Neural cell (in vitro differentiated cells): ENCODE data around the gene UGT1A3. TPM values are rescaled to one million over a fixed set of nuclear protein-coding genes. Genes with fewer than 3 reads are reported as not detected.

ENCODE experiments used
- H2AFZ ChIP-seq: fragments of 200-600, 300-800 bp; sonication (generic), shearing (Covaris generic); 2 replicates; pipeline ENCODE4 v1.6.0; 2014; ENCODE audit warnings: low read depth, mild to moderate bottlenecking, antibody characterized with exemption, low read length, moderate library complexity
- H3F3A ChIP-seq: fragments of 200-600 bp; shearing (Covaris generic); 2 replicates; pipeline ENCODE4 v1.6.1; 2016; ENCODE audit warnings: mild to moderate bottlenecking, moderate library complexity, mixed read lengths, antibody characterized with exemption, low read length; ENCODE audit not compliant: insufficient read depth, poor library complexity, severe bottlenecking
- H3K27ac ChIP-seq: fragments of 200-600, 300-800 bp; sonication (generic), shearing (Covaris generic); 2 replicates; pipeline ENCODE4 v1.5.1; 2014; ENCODE audit warnings: mild to moderate bottlenecking, low read length, moderate library complexity
- H3K27me3 ChIP-seq: fragments of 300-800, 200-600 bp; sonication (generic), shearing (Covaris generic); 2 replicates; pipeline ENCODE4 v1.6.0; 2014; ENCODE audit warnings: mild to moderate bottlenecking, low read depth, low read length, moderate library complexity; ENCODE audit not compliant: insufficient read depth
- H3K36me3 ChIP-seq: fragments of 300-800, 200-600 bp; sonication (generic), shearing (Covaris generic); 2 replicates; pipeline ENCODE4 v1.5.1; 2014; ENCODE audit warnings: mild to moderate bottlenecking, antibody characterized with exemption, low read length, moderate library complexity; ENCODE audit not compliant: insufficient read depth
- H3K4me2 ChIP-seq: fragments of 300-800, 200-600 bp; sonication (generic), shearing (Covaris generic); 2 replicates; pipeline ENCODE4 v1.6.0; 2014; ENCODE audit warnings: mild to moderate bottlenecking, low read length
- H3K4me3 ChIP-seq: fragments of 300-800, 200-600 bp; sonication (generic), shearing (Covaris generic); 2 replicates; pipeline ENCODE4 v1.5.1; 2014; ENCODE audit warnings: mild to moderate bottlenecking, low read length, moderate library complexity
- H3K79me2 ChIP-seq: fragments of 200-600 bp; shearing (Covaris generic); replicated peaks from 2 replicates; pipeline ENCODE4 v1.6.0; 2014; ENCODE audit warnings: mild to moderate bottlenecking, low read length, moderate library complexity; ENCODE audit not compliant: insufficient read depth
- H3K9ac ChIP-seq: fragments of 300-800, 200-600 bp; sonication (generic), shearing (Covaris generic); 2 replicates; pipeline ENCODE4 v1.6.1; 2016; ENCODE audit warnings: mild to moderate bottlenecking, low read length, mixed read lengths
- H3K9me2 ChIP-seq: fragments of 200-600 bp; shearing (Covaris generic); 2 replicates; pipeline ENCODE4 v1.6.1; 2016; ENCODE audit warnings: mild to moderate bottlenecking, low read length, mixed read lengths; ENCODE audit not compliant: insufficient read depth
- H3K9me3 ChIP-seq: fragments of 200-600, 300-800 bp; sonication (generic), shearing (Covaris generic); 2 replicates; pipeline ENCODE4 v1.6.1; 2016; ENCODE audit warnings: mild to moderate bottlenecking, mixed run types, low read length, moderate library complexity, mixed read lengths
- H4K20me1 ChIP-seq: fragments of 200-600 bp; shearing (Covaris generic); 2 replicates; pipeline ENCODE4 v1.6.1; 2016; ENCODE audit warnings: mild to moderate bottlenecking, mixed run types; ENCODE audit not compliant: insufficient read depth
- EP300 ChIP-seq: fragments of 450-650 bp; conservative IDR thresholded peaks from 2 replicates; pipeline ENCODE4 v1.6.1; 2014; ENCODE audit warnings: antibody characterized with exemption, mild to moderate bottlenecking, moderate library complexity; ENCODE audit not compliant: poor library complexity, severe bottlenecking
- EZH2 ChIP-seq: fragments of 200-600, 300-800 bp; shearing (Covaris generic), sonication (generic); IDR thresholded peaks from 2 replicates; pipeline ENCODE4 v1.6.1; 2014; ENCODE audit warnings: antibody characterized with exemption, low read length, borderline replicate concordance, mild to moderate bottlenecking; ENCODE audit not compliant: insufficient read depth, poor library complexity, severe bottlenecking
- MXI1 ChIP-seq: fragments of 450-650 bp; conservative IDR thresholded peaks from 2 replicates; pipeline ENCODE4 v1.6.1; 2014; ENCODE audit warnings: antibody characterized with exemption, mild to moderate bottlenecking; ENCODE audit not compliant: poor library complexity, severe bottlenecking
- POLR2AphosphoS5 ChIP-seq: IDR thresholded peaks from 2 replicates; pipeline ENCODE4 v1.6.1; 2012
- RAD21 ChIP-seq: fragments of 450-650 bp; conservative IDR thresholded peaks from 2 replicates; pipeline ENCODE4 v1.6.1; 2014; ENCODE audit warnings: antibody characterized with exemption, mild to moderate bottlenecking, moderate library complexity
- SMC3 ChIP-seq: fragments of 450-650 bp; conservative IDR thresholded peaks from 2 replicates; pipeline ENCODE4 v1.6.1; 2014; ENCODE audit warnings: antibody characterized with exemption, mild to moderate bottlenecking, moderate library complexity; ENCODE audit not compliant: poor library complexity
- TAF1 ChIP-seq: IDR thresholded peaks from 2 replicates; pipeline ENCODE4 v1.6.1; 2012; ENCODE audit warnings: low read depth
- polyA plus RNA-seq: library from polyadenylated mRNA; depleted of rRNA; stranded (reverse); fragments of >200 nt; gene quantifications from 2 replicates; pipeline ENCODE4 v1.2.3, GENCODE V29; 2014
- TF ChIP-seq, protein P1 (sequence below): IDR thresholded peaks from 2 replicates; pipeline ENCODE4 v1.6.1; 2012; ENCODE audit warnings: borderline replicate concordance
- TF ChIP-seq, protein P2 (sequence below): fragments of 450-650 bp; IDR thresholded peaks from 2 replicates; pipeline ENCODE4 v1.5.1; 2014; ENCODE audit warnings: antibody characterized with exemption, mild to moderate bottlenecking, moderate library complexity; ENCODE audit not compliant: poor library complexity, severe bottlenecking

The UGT1A3 gene
- polyA plus RNA-seq, 1 donor from 2014 or later: not detected

DNA sequence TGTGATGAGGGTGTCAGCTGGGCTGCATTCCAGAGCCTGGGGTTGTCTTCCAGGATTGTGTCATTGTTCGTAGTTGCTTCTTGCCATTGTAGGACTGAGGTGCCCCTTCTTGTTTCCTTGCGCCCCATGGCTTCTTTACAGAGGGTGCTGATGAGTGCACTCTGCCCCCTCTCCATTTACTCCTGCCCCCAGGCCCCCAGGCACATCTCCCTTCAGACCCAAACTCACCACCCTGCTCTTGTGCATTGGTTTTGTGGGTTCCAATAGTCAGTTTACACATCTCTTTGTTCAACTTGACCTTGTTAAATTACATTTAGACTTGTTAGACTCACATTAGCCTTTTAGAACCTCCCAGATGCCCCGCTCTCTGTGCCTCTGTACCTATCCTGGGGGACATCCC is 92.4 kb downstream of the UGT1A3 start:
- Histone ChIP-seq H3K4me2 (no peak overlapping the region), H3K27ac (no peak overlapping the region), H3F3A (no peaks in the 10 kb centered on the region), H3K9me2 (no peaks in the 10 kb centered on the region), H3K27me3 (no peaks in the 10 kb centered on the region), H3K36me3 (no peaks in the 10 kb centered on the region), H3K9me3 (no peaks in the 10 kb centered on the region), H2AFZ (no peak overlapping the region), H4K20me1 (no peaks in the 10 kb centered on the region), H3K4me3 (no peak overlapping the region), H3K9ac (no peak overlapping the region), H3K79me2 (no peaks in the 10 kb centered on the region)
- TF ChIP-seq TAF1: no peak
- TF ChIP-seq MXI1: no peak
- TF ChIP-seq, protein P1, sequence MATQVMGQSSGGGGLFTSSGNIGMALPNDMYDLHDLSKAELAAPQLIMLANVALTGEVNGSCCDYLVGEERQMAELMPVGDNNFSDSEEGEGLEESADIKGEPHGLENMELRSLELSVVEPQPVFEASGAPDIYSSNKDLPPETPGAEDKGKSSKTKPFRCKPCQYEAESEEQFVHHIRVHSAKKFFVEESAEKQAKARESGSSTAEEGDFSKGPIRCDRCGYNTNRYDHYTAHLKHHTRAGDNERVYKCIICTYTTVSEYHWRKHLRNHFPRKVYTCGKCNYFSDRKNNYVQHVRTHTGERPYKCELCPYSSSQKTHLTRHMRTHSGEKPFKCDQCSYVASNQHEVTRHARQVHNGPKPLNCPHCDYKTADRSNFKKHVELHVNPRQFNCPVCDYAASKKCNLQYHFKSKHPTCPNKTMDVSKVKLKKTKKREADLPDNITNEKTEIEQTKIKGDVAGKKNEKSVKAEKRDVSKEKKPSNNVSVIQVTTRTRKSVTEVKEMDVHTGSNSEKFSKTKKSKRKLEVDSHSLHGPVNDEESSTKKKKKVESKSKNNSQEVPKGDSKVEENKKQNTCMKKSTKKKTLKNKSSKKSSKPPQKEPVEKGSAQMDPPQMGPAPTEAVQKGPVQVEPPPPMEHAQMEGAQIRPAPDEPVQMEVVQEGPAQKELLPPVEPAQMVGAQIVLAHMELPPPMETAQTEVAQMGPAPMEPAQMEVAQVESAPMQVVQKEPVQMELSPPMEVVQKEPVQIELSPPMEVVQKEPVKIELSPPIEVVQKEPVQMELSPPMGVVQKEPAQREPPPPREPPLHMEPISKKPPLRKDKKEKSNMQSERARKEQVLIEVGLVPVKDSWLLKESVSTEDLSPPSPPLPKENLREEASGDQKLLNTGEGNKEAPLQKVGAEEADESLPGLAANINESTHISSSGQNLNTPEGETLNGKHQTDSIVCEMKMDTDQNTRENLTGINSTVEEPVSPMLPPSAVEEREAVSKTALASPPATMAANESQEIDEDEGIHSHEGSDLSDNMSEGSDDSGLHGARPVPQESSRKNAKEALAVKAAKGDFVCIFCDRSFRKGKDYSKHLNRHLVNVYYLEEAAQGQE: no peak
- no peak for TF ChIP-seq POLR2AphosphoS5

DNA sequence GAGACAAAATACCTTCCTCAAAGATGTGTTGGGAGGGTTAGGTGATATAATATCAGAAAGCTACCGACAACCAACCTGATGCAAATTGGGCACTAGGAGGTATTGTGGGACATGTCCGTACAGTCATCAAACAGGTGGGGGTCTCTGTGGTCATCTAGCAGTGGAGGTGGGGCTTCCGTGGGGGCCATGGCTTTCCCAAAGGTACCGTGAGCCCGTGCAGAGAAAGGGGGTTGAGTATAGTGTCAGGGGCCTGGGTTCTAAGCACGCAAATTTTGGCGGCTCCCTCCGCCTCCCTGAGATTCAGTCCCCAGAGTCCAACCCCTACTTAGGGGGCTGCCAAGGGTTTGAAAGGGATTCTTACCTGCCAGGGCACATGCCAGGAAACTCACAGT is 92.9 kb downstream of the UGT1A3 start:
- H3K9me3 ChIP-seq: no peaks in the 10 kb centered on the region
- H3K4me2 ChIP-seq: no peak overlapping the region
- H4K20me1 ChIP-seq: no peaks in the 10 kb centered on the region
- no peaks in the 10 kb centered on the region for H3K36me3 ChIP-seq
- no peaks in the 10 kb centered on the region for H3K27me3 ChIP-seq
- H3K9ac ChIP-seq: no peak overlapping the region
- H2AFZ ChIP-seq: no peak overlapping the region
- no peaks in the 10 kb centered on the region for H3K9me2 ChIP-seq
- no peaks in the 10 kb centered on the region for H3K79me2 ChIP-seq
- H3F3A ChIP-seq: no peaks in the 10 kb centered on the region
- no peak for TF ChIP-seq RAD21
- TF ChIP-seq POLR2AphosphoS5: no peak
- no peak for TF ChIP-seq EZH2
- TF ChIP-seq, protein P2, sequence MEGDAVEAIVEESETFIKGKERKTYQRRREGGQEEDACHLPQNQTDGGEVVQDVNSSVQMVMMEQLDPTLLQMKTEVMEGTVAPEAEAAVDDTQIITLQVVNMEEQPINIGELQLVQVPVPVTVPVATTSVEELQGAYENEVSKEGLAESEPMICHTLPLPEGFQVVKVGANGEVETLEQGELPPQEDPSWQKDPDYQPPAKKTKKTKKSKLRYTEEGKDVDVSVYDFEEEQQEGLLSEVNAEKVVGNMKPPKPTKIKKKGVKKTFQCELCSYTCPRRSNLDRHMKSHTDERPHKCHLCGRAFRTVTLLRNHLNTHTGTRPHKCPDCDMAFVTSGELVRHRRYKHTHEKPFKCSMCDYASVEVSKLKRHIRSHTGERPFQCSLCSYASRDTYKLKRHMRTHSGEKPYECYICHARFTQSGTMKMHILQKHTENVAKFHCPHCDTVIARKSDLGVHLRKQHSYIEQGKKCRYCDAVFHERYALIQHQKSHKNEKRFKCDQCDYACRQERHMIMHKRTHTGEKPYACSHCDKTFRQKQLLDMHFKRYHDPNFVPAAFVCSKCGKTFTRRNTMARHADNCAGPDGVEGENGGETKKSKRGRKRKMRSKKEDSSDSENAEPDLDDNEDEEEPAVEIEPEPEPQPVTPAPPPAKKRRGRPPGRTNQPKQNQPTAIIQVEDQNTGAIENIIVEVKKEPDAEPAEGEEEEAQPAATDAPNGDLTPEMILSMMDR: no peak
- TF ChIP-seq EP300: no peak
- TF ChIP-seq MXI1: no peak
- TF ChIP-seq SMC3: no peak
- TF ChIP-seq TAF1: no peak
- TF ChIP-seq, protein P1: no peak
- H3K4me3 ChIP-seq: no peak overlapping the region
- H3K27ac ChIP-seq: no peak overlapping the region
